Hippocampal formation (tissue), 2 donors: ENCODE measurements around the gene MZT2B.
"Not testable (repeated sequence)": the region's sequence is repeated elsewhere in the genome, so short reads cannot be mapped to it uniquely, and the experiment has no call there.

Experiments used
- DNase-seq, 2 donors: peaks; one replicate each; lab custom pipeline; 2025; lab: John Stamatoyannopoulos, UW

MZT2B gene

GRCh38 chr2:130152816-130153595 lies 29.1 kb upstream of the MZT2B start:
- no peak for DNase-seq

GRCh38 chr2:130153721-130154422 lies 28.2 kb upstream of the MZT2B start:
- DNase-seq, result not testable (repeated sequence)

- not testable (repeated sequence) for DNase-seq
Measured at GRCh38 chr2:130154423-130154770, 27.7 kb upstream of the MZT2B start.

GRCh38 chr2:130154773-130155765 lies 27.0 kb upstream of the MZT2B start:
- DNase-seq, result no peak

- DNase-seq, result peak in 1 of 2 donors; percentile 11
Measured at GRCh38 chr2:130155956-130156623, 26.0 kb upstream of the MZT2B start.

- no peak for DNase-seq
Measured at GRCh38 chr2:130156624-130157004, 25.4 kb upstream of the MZT2B start.

GRCh38 chr2:130157354-130157753 lies 24.7 kb upstream of the MZT2B start:
- not testable (repeated sequence) for DNase-seq

- not testable (repeated sequence) for DNase-seq
Measured at GRCh38 chr2:130157825-130158514, 24.1 kb upstream of the MZT2B start.

GRCh38 chr2:130158631-130159030 lies 23.4 kb upstream of the MZT2B start:
- no peak for DNase-seq

GRCh38 chr2:130159376-130159775 lies 22.7 kb upstream of the MZT2B start:
- DNase-seq, result not testable (repeated sequence)

GRCh38 chr2:130160131-130160530 lies 21.9 kb upstream of the MZT2B start:
- DNase-seq, result no peak

- not testable (repeated sequence) for DNase-seq
Measured at GRCh38 chr2:130160838-130161705, 21.0 kb upstream of the MZT2B start.

GRCh38 chr2:130162486-130162885 lies 19.6 kb upstream of the MZT2B start:
- DNase-seq, result not testable (repeated sequence)

- no peak for DNase-seq
Measured at GRCh38 chr2:130162968-130163367, 19.1 kb upstream of the MZT2B start.

- DNase-seq, result no peak
Measured at GRCh38 chr2:130165293-130166016, 16.6 kb upstream of the MZT2B start.

- not testable (repeated sequence) for DNase-seq
Measured at GRCh38 chr2:130166611-130167010, 15.5 kb upstream of the MZT2B start.

GRCh38 chr2:130169163-130169562 lies 12.9 kb upstream of the MZT2B start:
- DNase-seq, result not testable (repeated sequence)

- DNase-seq, result no peak
Measured at GRCh38 chr2:130169896-130170295, 12.2 kb upstream of the MZT2B start.

GRCh38 chr2:130174866-130175265 lies 7.2 kb upstream of the MZT2B start:
- DNase-seq, result not testable (repeated sequence)
